Measurements from ENCODE around the gene C2CD3.

DNA sequence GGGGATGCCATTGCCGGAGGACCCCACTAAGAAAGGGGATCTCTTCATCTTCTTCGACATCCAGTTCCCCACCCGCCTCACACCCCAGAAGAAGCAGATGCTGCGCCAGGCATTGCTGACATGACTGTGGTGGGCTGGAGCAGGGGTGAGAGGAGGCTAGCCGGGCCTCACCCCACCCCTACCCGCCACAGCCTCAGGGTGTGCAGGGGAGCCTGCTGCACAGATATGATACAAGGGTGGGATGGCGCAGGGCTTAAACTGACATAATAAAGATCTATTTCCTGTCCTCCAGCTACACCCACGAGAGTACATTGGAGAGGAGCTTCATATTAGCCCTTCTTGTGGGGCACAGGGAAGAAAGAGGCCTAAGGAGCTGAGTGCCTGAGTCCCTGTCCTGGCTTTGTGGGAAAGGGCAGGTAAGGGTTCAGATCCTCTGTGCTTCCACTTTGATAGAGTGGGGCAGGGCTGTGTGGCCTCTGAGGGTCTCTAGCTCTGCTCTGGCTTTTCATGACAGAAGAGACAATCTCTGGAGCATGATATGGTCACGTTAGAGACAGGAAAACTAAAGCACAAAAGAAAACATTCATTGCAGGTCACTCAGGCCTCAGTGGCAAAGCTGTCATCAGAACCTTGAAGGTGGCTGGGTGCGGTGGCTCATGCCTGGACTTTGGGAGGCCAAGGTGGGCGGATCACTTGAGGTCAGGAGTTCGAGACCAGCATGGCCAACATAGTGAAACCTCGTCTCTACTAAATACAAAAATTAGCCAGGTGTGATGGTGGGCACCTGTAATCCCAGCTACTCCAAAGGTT, 200.6 kb downstream of the C2CD3 start:
- TF ChIP-seq EZH2 (IDR thresholded peaks at IDR 0.05; ENCODE audit: insufficient read depth, poor library complexity, severe bottlenecking), result no peak
- TF ChIP-seq EZH2phosphoT487 (IDR thresholded peaks at IDR 0.05; ENCODE audit: insufficient read depth, low read depth), result no peak
